ENCODE measurements around the gene CRYBA2. TPM values are rescaled to one million over a fixed set of nuclear protein-coding genes. Genes with fewer than 3 reads are reported as not detected.

Gene CRYBA2
- total RNA-seq, 4 donors from 2014 or later: 2.4 to 14.2 (median 9.4) TPM; not detected in 1

- Histone ChIP-seq H3K4me3 (peak overlapping the region in 1 of 4 donors; percentile 24), H3K4me1 (peaks cover 0 to 52% (median 12%) of the 10 kb centered on the region in 4 donors)
- DNase-seq: peak in 1 of 3 donors; percentile 46
Observed at GRCh38 chr2:218983934-218984238, 9.3 kb downstream of the CRYBA2 start.

GRCh38 chr2:218983263-218983933, 9.8 kb downstream of the CRYBA2 start:
- no peaks in the 10 kb centered on the region for H3K9me3 ChIP-seq
- H3K4me3 ChIP-seq: no peak overlapping the region
- DNase-seq: no peak
- H3K27me3 ChIP-seq: peaks cover 3 to 72% of the 10 kb centered on the region in 2 donors
- H3K27ac ChIP-seq: no peak overlapping the region
- peaks cover 0 to 52% (median 12%) of the 10 kb centered on the region in 4 donors for H3K4me1 ChIP-seq
- no peaks in the 10 kb centered on the region for H3K36me3 ChIP-seq
- TF ChIP-seq POLR2A (IDR thresholded peaks at IDR 0.05) (no peak), CTCF (IDR thresholded peaks at IDR 0.05) (no peak)

More at GRCh38 chr2:218983934-218984238, 9.3 kb downstream of the CRYBA2 start:
- TF ChIP-seq POLR2A (IDR thresholded peaks at IDR 0.05) (no peak), CTCF (IDR thresholded peaks at IDR 0.05) (no peak)
- Histone ChIP-seq H3K27ac (no peak overlapping the region), H3K9me3 (no peaks in the 10 kb centered on the region), H3K36me3 (no peaks in the 10 kb centered on the region), H3K27me3 (peaks cover 3 to 77% of the 10 kb centered on the region in 2 donors)

- no peaks in the 10 kb centered on the region for H3K36me3 ChIP-seq
- H3K9me3 ChIP-seq: no peaks in the 10 kb centered on the region
- peaks cover 0 to 52% (median 12%) of the 10 kb centered on the region in 4 donors for H3K4me1 ChIP-seq
- DNase-seq: peak in 1 of 3 donors; percentile 43
- no peak overlapping the region for H3K27ac ChIP-seq
- TF ChIP-seq CTCF (IDR thresholded peaks at IDR 0.05) (no peak), POLR2A (IDR thresholded peaks at IDR 0.05) (no peak)
- no peak overlapping the region for H3K4me3 ChIP-seq
- H3K27me3 ChIP-seq: peaks cover 3 to 69% of the 10 kb centered on the region in 2 donors
Observed at GRCh38 chr2:218982586-218983262, 10.5 kb downstream of the CRYBA2 start.

- Histone ChIP-seq H3K4me1 (peaks cover 0 to 52% (median 12%) of the 10 kb centered on the region in 4 donors), H3K4me3 (peak overlapping the region in 3 of 4 donors; percentile 34 to 40 (median 39)), H3K27ac (no peak overlapping the region), H3K27me3 (peaks cover 3 to 68% of the 10 kb centered on the region in 2 donors), H3K9me3 (no peaks in the 10 kb centered on the region), H3K36me3 (no peaks in the 10 kb centered on the region)
- DNase-seq: peak in 2 of 3 donors; percentile 68
- TF ChIP-seq CTCF (IDR thresholded peaks at IDR 0.05) (no peak), POLR2A (IDR thresholded peaks at IDR 0.05) (no peak)
Observed at GRCh38 chr2:218981881-218982585, 11.2 kb downstream of the CRYBA2 start.

- peaks cover 3 to 62% of the 10 kb centered on the region in 2 donors for H3K27me3 ChIP-seq
- H3K4me1 ChIP-seq: peaks cover 0 to 52% (median 12%) of the 10 kb centered on the region in 4 donors
- H3K4me3 ChIP-seq: peak overlapping the region in 3 of 4 donors; percentile 34 to 40 (median 39)
- H3K27ac ChIP-seq: no peak overlapping the region
- no peaks in the 10 kb centered on the region for H3K9me3 ChIP-seq
- DNase-seq: peak in 1 of 3 donors; percentile 53
- H3K36me3 ChIP-seq: no peaks in the 10 kb centered on the region
- TF ChIP-seq CTCF (IDR thresholded peaks at IDR 0.05) (no peak), POLR2A (IDR thresholded peaks at IDR 0.05) (no peak)
Observed at GRCh38 chr2:218981390-218981880, 11.8 kb downstream of the CRYBA2 start.
